Peyer's patch (tissue), 4 donors: ENCODE measurements around the gene ST8SIA1. TPM values are rescaled to one million over a fixed set of nuclear protein-coding genes. Genes with fewer than 3 reads are reported as not detected.

Experiments
- DNase-seq, 3 donors: peaks; one replicate each; pipeline ENCODE4 v3.0.0-alpha.2; 2017 to 2019
- H3K27ac ChIP-seq, 4 donors: fragments of 200-600 bp; sonication (generic); one replicate each; pipeline ENCODE4 v1.5.1; 2016 to 2019
- H3K27me3 ChIP-seq, 2 donors: fragments of 200-600 bp; sonication (generic); one replicate each; pipeline ENCODE4 v1.5.1; 2019
- H3K36me3 ChIP-seq, 3 donors: fragments of 200-600 bp; sonication (generic); one replicate each; pipeline ENCODE4 v1.5.1; 2016 to 2019
- H3K4me1 ChIP-seq, 4 donors: fragments of 200-600 bp; sonication (generic); one replicate each; pipeline ENCODE4 v1.5.1; 2016 to 2019
- H3K4me3 ChIP-seq, 4 donors: fragments of 200-600 bp; sonication (generic); 1 replicate in 3 of 4; 2 replicates in 1 of 4; pipeline ENCODE4 v1.5.1; 2016 to 2019; ENCODE audit warnings: mild to moderate bottlenecking in 1 of 4
- H3K9me3 ChIP-seq, 4 donors: fragments of 200-600 bp; sonication (generic); one replicate each; pipeline ENCODE4 v1.5.1; 2016 to 2019; ENCODE audit warnings: mild to moderate bottlenecking in 1 of 4
- POLR2A ChIP-seq, 2 donors: fragments of 450-650 bp; IDR thresholded peaks; one replicate each; pipeline ENCODE4 v1.5.1; 2017; ENCODE audit warnings: antibody characterized with exemption in 2 of 2, mild to moderate bottlenecking in 2 of 2, moderate library complexity in 2 of 2
- total RNA-seq, 4 donors: library from RNA; depleted of rRNA; stranded (reverse); fragments of >200 nt; gene quantifications; one replicate each; pipeline ENCODE4 v1.1.0, GENCODE V29; 2016
- TF ChIP-seq, protein P1 (sequence below), 6 experiments: fragments of 450-650 bp in 4 of 6; fragments of 200-600 bp in 2 of 6; sonication (generic) in 1 of 6; IDR thresholded peaks; one replicate each; pipeline ENCODE4 v1.5.1; 2017 to 2019; ENCODE audit warnings: antibody characterized with exemption in 6 of 6, mild to moderate bottlenecking in 3 of 6, moderate library complexity in 1 of 6

ST8SIA1 gene
- total RNA-seq, 4 donors from 2014 or later: 1.2 to 11.6 (median 1.9) TPM

DNA sequence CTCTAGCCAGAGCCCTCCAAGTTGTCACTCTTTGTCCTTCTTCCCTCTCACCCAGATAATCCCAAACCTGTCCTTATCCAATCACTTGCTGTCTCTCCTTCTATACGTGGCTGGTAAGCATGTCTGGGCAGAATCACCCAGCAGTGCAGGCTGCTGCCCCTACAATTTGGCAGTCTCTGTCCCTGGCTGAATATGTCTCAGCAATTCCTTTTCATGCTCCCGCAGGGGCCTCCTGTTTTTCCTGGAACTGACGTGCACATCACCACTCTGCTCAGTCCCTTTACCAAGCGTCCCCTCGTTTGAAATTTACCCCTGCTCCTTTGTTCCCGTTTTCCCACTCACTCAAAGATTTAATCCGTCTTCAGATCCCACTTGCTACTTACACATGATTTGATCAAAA, 80.0 kb downstream of the ST8SIA1 start:
- Histone ChIP-seq H3K9me3 (no peaks in the 10 kb centered on the region), H3K4me3 (no peak overlapping the region), H3K4me1 (no peaks in the 10 kb centered on the region), H3K27ac (no peak overlapping the region), H3K27me3 (no peaks in the 10 kb centered on the region), H3K36me3 (no peaks in the 10 kb centered on the region)
- DNase-seq: no peak
- no peak for TF ChIP-seq POLR2A (IDR thresholded peaks at IDR 0.05)
- TF ChIP-seq, protein P1, sequence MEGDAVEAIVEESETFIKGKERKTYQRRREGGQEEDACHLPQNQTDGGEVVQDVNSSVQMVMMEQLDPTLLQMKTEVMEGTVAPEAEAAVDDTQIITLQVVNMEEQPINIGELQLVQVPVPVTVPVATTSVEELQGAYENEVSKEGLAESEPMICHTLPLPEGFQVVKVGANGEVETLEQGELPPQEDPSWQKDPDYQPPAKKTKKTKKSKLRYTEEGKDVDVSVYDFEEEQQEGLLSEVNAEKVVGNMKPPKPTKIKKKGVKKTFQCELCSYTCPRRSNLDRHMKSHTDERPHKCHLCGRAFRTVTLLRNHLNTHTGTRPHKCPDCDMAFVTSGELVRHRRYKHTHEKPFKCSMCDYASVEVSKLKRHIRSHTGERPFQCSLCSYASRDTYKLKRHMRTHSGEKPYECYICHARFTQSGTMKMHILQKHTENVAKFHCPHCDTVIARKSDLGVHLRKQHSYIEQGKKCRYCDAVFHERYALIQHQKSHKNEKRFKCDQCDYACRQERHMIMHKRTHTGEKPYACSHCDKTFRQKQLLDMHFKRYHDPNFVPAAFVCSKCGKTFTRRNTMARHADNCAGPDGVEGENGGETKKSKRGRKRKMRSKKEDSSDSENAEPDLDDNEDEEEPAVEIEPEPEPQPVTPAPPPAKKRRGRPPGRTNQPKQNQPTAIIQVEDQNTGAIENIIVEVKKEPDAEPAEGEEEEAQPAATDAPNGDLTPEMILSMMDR (IDR thresholded peaks at IDR 0.05): no peak

DNA sequence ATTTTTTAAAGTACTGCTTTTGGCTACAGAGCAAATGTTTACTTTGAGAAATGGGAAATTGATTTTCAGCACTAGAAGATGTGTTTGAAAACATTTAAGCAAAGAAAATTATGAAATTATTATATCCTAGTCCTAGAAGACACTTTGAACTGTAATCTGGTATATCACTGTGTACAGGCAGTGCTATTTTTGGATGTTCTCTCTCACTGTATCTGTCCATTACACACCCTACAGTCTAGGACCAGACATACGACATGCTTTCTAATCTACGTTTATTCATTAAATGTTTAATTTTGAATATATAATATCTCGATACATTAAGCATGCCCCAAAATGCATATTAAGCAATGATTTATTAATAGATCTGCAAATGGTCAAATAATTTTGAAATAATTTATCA, 82.5 kb downstream of the ST8SIA1 start:
- no peaks in the 10 kb centered on the region for H3K4me1 ChIP-seq
- H3K9me3 ChIP-seq: no peaks in the 10 kb centered on the region
- TF ChIP-seq, protein P1 (IDR thresholded peaks at IDR 0.05): no peak
- no peak for TF ChIP-seq POLR2A (IDR thresholded peaks at IDR 0.05)
- H3K27ac ChIP-seq: no peak overlapping the region
- H3K4me3 ChIP-seq: no peak overlapping the region
- no peaks in the 10 kb centered on the region for H3K27me3 ChIP-seq
- no peaks in the 10 kb centered on the region for H3K36me3 ChIP-seq
- no peak for DNase-seq

GRCh38 chr12:22250762-22251161, 83.7 kb downstream of the ST8SIA1 start:
- DNase-seq: no peak
- TF ChIP-seq POLR2A (IDR thresholded peaks at IDR 0.05): no peak

GRCh38 chr12:22248571-22249115, 85.9 kb downstream of the ST8SIA1 start:
- TF ChIP-seq, protein P1 (IDR thresholded peaks at IDR 0.05): no peak
- no peak for TF ChIP-seq POLR2A (IDR thresholded peaks at IDR 0.05)

More at GRCh38 chr12:22250762-22251161, 83.7 kb downstream of the ST8SIA1 start:
- no peaks in the 10 kb centered on the region for H3K27me3 ChIP-seq
- H3K4me3 ChIP-seq: no peak overlapping the region
- no peaks in the 10 kb centered on the region for H3K4me1 ChIP-seq
- no peak overlapping the region for H3K27ac ChIP-seq
- H3K36me3 ChIP-seq: no peaks in the 10 kb centered on the region
- no peaks in the 10 kb centered on the region for H3K9me3 ChIP-seq

DNA sequence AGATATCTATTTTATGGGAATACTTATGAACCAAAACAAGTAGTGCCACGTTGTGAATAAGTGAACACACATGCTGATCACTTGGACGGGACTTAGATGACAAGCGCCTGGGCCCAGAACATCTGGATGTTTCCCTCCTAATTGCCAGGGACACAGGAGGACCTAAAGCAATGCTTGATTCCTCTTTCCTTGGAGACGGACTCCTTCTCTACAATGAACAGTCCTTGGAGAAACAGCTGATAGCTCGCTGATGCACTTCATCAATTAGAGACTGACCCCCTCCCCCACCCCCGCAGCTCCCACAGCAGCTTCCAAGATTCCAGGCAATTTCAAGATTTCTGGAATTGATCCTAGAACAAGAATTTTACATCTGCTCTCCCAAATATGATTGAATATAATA, 86.4 kb downstream of the ST8SIA1 start:
- Histone ChIP-seq H3K27ac (no peak overlapping the region), H3K9me3 (no peaks in the 10 kb centered on the region), H3K4me3 (no peak overlapping the region), H3K36me3 (no peaks in the 10 kb centered on the region), H3K27me3 (no peaks in the 10 kb centered on the region), H3K4me1 (no peaks in the 10 kb centered on the region)
- TF ChIP-seq, protein P1 (IDR thresholded peaks at IDR 0.05): no peak
- no peak for TF ChIP-seq POLR2A (IDR thresholded peaks at IDR 0.05)
- DNase-seq: no peak

More at GRCh38 chr12:22248571-22249115, 85.9 kb downstream of the ST8SIA1 start:
- no peaks in the 10 kb centered on the region for H3K4me1 ChIP-seq
- no peak for DNase-seq
- no peak overlapping the region for H3K27ac ChIP-seq
- H3K4me3 ChIP-seq: no peak overlapping the region
- H3K36me3 ChIP-seq: no peaks in the 10 kb centered on the region
- no peaks in the 10 kb centered on the region for H3K27me3 ChIP-seq
- no peaks in the 10 kb centered on the region for H3K9me3 ChIP-seq

DNA sequence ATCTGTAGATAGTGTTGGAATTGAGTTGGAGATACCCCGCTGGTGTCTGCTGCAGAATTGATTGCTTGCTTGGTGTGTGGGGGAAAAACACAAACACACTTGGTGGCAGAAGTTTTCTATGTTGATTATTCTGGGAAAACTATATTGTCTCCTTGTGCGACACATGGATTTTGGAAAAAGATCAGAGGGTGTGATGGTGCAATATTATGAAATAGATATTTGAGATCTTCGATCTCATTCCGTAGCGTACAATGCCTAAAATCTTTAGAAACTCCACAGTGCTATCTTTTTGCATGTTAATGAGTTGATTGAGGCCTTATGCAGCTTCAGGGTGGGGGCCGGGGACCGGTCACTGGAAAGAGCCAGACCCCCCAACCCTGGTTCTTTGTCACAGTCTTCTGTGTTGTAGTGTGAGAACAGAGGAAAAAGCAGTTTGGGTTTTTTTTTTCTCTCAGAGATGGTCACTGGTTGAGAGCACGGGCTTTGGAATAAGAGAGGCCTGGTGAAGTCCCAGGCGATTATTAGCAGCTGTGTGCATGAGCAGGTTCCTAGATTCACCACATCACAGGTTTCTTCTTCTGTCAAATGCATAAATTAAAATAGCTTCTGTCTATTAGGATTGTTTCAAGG, 88.2 kb downstream of the ST8SIA1 start:
- H3K27me3 ChIP-seq: no peaks in the 10 kb centered on the region
- TF ChIP-seq POLR2A (IDR thresholded peaks at IDR 0.05): no peak
- TF ChIP-seq, protein P1 (IDR thresholded peaks at IDR 0.05): no peak
- DNase-seq: no peak
- H3K36me3 ChIP-seq: no peaks in the 10 kb centered on the region
- no peaks in the 10 kb centered on the region for H3K9me3 ChIP-seq
- H3K27ac ChIP-seq: no peak overlapping the region
- H3K4me3 ChIP-seq: no peak overlapping the region
- H3K4me1 ChIP-seq: no peaks in the 10 kb centered on the region
